GM12865 (cell line): ENCODE data around the gene DNAH8.
A peak's percentile ranks its signal among the peaks of the same experiment; 100 is the strongest.

ENCODE experiments used
- DNase-seq: peaks from one replicate; pipeline ENCODE4 v3.0.0; 2010; ENCODE audit warnings: low read depth
- H3K4me3 ChIP-seq: 2 replicates; pipeline ENCODE4 v1.5.1; 2011; ENCODE audit warnings: mild to moderate bottlenecking, low read depth, low read length, control low read depth
- CTCF ChIP-seq: IDR thresholded peaks from 2 replicates; pipeline ENCODE4 v1.5.1; 2011; ENCODE audit warnings: low read length, control low read depth, low read depth, inconsistent platforms; ENCODE audit not compliant: insufficient read depth; ENCODE audit errors: missing control alignments

Gene DNAH8

GRCh38 chr6:38702558-38703397 is 12.3 kb upstream of the DNAH8 start, which contains the start of gene GLO1:
TSS of gene GLO1 (minus strand) at chr6:38703145. CDS start at chr6:38703054, 91 bp downstream.
- peak within 1 kb of the TSS; percentile 81 for H3K4me3 ChIP-seq
- TF ChIP-seq CTCF = no peak
- DNase-seq = peak; percentile 99

- no peak for TF ChIP-seq CTCF
- no peak overlapping the region for H3K4me3 ChIP-seq
- DNase-seq = no peak
Measured at GRCh38 chr6:38703949-38704590, 11.0 kb upstream of the DNAH8 start.

- no peak overlapping the region for H3K4me3 ChIP-seq
- no peak for TF ChIP-seq CTCF
- DNase-seq = no peak
Measured at GRCh38 chr6:38705924-38706323, 9.2 kb upstream of the DNAH8 start.

GRCh38 chr6:38708496-38708895 is 6.6 kb upstream of the DNAH8 start:
- no peak for DNase-seq
- no peak for TF ChIP-seq CTCF
- no peak overlapping the region for H3K4me3 ChIP-seq

GRCh38 chr6:38713812-38714211 is 1.3 kb upstream of the DNAH8 start:
- peak; percentile 42 for DNase-seq
- TF ChIP-seq CTCF = no peak
- H3K4me3 ChIP-seq = no peak overlapping the region

- no peak overlapping the region for H3K4me3 ChIP-seq
- TF ChIP-seq CTCF = no peak
- no peak for DNase-seq
Measured at GRCh38 chr6:38714239-38715015, 684 bp upstream of the DNAH8 start.
